ENCODE results near the gene BCDIN3D. TPM values are rescaled to one million over a fixed set of nuclear protein-coding genes. Genes with fewer than 3 reads are reported as not detected.
A peak's percentile ranks its signal among the peaks of the same experiment; 100 is the strongest.

The BCDIN3D gene
- total and polyA plus RNA-seq, 9 of the 15 experiments (the other 6 are each of a cell fraction or from before 2014, with no cell fraction given): 3.7 to 6.9 (median 5.6) TPM

DNA sequence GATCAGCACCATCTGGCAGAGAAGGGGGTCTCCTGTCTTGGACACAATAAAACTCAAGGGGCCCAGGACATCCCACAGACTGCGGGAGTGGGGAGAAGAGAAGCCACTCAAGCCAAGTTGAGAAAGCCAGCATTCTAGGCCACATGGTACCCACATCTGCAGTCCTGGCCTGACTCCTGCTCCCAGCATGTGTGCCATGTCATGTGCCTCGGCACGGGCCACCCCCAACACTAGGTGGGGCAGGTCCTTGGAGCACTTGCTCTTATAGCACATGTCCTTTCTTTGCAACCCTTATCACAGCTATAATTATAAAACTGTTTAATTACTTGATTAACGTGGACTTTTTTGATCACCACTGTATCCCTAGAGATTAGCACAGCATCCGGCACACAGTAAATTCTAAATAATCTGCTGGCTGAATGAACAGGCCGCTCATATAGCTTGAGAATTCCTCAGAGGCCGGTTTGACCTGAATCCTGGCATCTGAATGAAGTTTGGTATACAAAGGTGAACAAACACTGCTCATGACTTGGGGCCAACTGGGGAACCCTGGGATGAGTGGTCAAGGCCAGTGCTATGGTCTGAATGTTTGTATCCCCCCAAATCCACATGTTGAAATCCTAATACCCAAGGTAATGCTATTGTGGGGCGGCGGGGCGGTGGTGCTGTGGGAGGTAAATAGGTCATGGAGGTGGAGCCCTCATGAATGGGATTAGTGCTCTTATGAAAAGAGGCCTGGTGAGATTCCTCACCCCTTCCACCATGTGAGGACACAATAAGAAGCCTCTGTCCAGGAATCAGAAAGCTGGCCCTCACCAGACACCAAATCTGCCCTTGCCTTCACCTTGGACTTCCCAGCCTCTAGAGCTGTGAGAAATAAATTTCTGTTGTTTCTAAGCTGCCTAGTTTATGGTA is 21.3 kb downstream of the BCDIN3D start:
- H4K20me1 ChIP-seq (replicated peaks; ENCODE audit: control insufficient read depth, insufficient read depth, low read length): peaks cover 4% of the 10 kb centered on the region; the same call in 1 of the 2 replicates
- no TSS peak for BruUV-seq (replicated peaks)
- in situ Hi-C loops (cut with MboI): no loop called here
- H3K27ac ChIP-seq (ENCODE audit: extremely low read depth, low read depth, low read length): no peak overlapping the region
- H3K9ac ChIP-seq (ENCODE audit: insufficient read depth in 1 of 2, low read depth in 2 of 2, low read length in 2 of 2): peak overlapping the region in 1 of 2 experiments; percentile 61; a peak in 1 of 4 replicates
- ChIA-PET CTCF (ENCODE audit: low intra/inter-chr PET ratio) (no interaction called here), POLR2A (interaction anchor here (0.6 to 1.8 kb wide), 4 partner anchors 10 to 154 kb away, joined by 3 to 9 read pairs (median 4); no protein-coding TSS in a partner anchor)
- no peaks in the 10 kb centered on the region for H3K27me3 ChIP-seq (ENCODE audit: control insufficient read depth in 2 of 2, insufficient read depth in 2 of 2, low read length in 2 of 2)
- no peak overlapping the region for H3K4me3 ChIP-seq
- WGBS (ENCODE audit: insufficient coverage, low coverage, missing lambda C conversion rate): 85% methylated on average over 10 of the region's 10 CpGs
- FAIRE-seq (no peak), DNase-seq (ENCODE audit: extremely low read depth in 1 of 4, low spot score in 3 of 4) (no peak), ATAC-seq (no peak)
- H3K4me1 ChIP-seq (replicated peaks in 1 of 2; ENCODE audit: control insufficient read depth in 2 of 2, insufficient read depth in 2 of 2, low read length in 2 of 2): peaks cover under 1 to 13% of the 10 kb centered on the region in 2 experiments; a peak in 3 of 5 replicates
- no peak overlapping the region for H2AFZ ChIP-seq (ENCODE audit: low read depth, low read length)
- H3K36me3 ChIP-seq (ENCODE audit: control insufficient read depth, insufficient read depth, low read length): peaks cover 3% of the 10 kb centered on the region; the same call in 1 of the 3 replicates
- TF ChIP-seq, protein P1, sequence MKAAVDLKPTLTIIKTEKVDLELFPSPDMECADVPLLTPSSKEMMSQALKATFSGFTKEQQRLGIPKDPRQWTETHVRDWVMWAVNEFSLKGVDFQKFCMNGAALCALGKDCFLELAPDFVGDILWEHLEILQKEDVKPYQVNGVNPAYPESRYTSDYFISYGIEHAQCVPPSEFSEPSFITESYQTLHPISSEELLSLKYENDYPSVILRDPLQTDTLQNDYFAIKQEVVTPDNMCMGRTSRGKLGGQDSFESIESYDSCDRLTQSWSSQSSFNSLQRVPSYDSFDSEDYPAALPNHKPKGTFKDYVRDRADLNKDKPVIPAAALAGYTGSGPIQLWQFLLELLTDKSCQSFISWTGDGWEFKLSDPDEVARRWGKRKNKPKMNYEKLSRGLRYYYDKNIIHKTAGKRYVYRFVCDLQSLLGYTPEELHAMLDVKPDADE (conservative IDR thresholded peaks at IDR 0.05; ENCODE audit: control insufficient read depth, low read depth, low read length): no peak
- TF ChIP-seq, protein P2, sequence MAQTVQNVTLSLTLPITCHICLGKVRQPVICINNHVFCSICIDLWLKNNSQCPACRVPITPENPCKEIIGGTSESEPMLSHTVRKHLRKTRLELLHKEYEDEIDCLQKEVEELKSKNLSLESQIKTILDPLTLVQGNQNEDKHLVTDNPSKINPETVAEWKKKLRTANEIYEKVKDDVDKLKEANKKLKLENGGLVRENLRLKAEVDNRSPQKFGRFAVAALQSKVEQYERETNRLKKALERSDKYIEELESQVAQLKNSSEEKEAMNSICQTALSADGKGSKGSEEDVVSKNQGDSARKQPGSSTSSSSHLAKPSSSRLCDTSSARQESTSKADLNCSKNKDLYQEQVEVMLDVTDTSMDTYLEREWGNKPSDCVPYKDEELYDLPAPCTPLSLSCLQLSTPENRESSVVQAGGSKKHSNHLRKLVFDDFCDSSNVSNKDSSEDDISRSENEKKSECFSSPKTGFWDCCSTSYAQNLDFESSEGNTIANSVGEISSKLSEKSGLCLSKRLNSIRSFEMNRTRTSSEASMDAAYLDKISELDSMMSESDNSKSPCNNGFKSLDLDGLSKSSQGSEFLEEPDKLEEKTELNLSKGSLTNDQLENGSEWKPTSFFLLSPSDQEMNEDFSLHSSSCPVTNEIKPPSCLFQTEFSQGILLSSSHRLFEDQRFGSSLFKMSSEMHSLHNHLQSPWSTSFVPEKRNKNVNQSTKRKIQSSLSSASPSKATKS (CRISPR knock-in tag; IDR thresholded peaks at IDR 0.05): no peak
- TF ChIP-seq, protein P3, sequence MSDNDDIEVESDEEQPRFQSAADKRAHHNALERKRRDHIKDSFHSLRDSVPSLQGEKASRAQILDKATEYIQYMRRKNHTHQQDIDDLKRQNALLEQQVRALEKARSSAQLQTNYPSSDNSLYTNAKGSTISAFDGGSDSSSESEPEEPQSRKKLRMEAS (CRISPR knock-in tag; IDR thresholded peaks at IDR 0.05): peak; percentile 34; the same call in 1 of the 2 replicates
- TF ChIP-seq ZNF507 (tag; conservative IDR thresholded peaks at IDR 0.05): no peak
- TF ChIP-seq, protein P4, sequence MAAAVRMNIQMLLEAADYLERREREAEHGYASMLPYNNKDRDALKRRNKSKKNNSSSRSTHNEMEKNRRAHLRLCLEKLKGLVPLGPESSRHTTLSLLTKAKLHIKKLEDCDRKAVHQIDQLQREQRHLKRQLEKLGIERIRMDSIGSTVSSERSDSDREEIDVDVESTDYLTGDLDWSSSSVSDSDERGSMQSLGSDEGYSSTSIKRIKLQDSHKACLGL (CRISPR knock-in tag; IDR thresholded peaks at IDR 0.05; ENCODE audit: borderline replicate concordance, poor library complexity, severe bottlenecking): no peak
- intact Hi-C loops (cut with micrococcal nuclease): no loop called here
- no peaks in the 10 kb centered on the region; the same call in 2 of the 3 replicates for H3K79me2 ChIP-seq (ENCODE audit: control insufficient read depth, insufficient read depth, low read length)
- no peaks in the 10 kb centered on the region for H3K9me3 ChIP-seq (replicated peaks; ENCODE audit: control insufficient read depth, insufficient read depth, low read depth, low read length)
- H3K9me1 ChIP-seq (ENCODE audit: control insufficient read depth, insufficient read depth, low read length): no peaks in the 10 kb centered on the region
- H3K4me2 ChIP-seq (ENCODE audit: insufficient read depth, low read length): no peak overlapping the region
